Activated T-helper 2 cell treated with anti-CD3 and anti-CD28 coated beads, Interferon-gamma antibody, Interleukin-2, Interleukin-4, amounts not matched to agents 10 μg/mL and 5 μg/mL and 100 μg/mL, durations not matched to agents 14 hours and 24 hours and 36 hours (primary cell): ENCODE data around the gene TMEM72. TPM values are rescaled to one million over a fixed set of nuclear protein-coding genes. Genes with fewer than 3 reads are reported as not detected.

Source experiments
- DNase-seq: peaks from one replicate; pipeline ENCODE4 v3.0.0; 2021; ENCODE audit warnings: low spot score
- H3K27ac Mint-ChIP-seq: one replicate; pipeline ENCODE4 v1.8.0; 2021; ENCODE audit warnings: mixed read lengths
- H3K27me3 Mint-ChIP-seq: one replicate; pipeline ENCODE4 v1.8.0; 2021; ENCODE audit warnings: low read depth, mixed read lengths
- H3K36me3 Mint-ChIP-seq: one replicate; pipeline ENCODE4 v1.8.0; 2021; ENCODE audit warnings: low read depth, mixed read lengths
- H3K4me1 Mint-ChIP-seq: one replicate; pipeline ENCODE4 v1.8.0; 2021; ENCODE audit warnings: low read depth, mixed read lengths
- H3K4me3 Mint-ChIP-seq: one replicate; pipeline ENCODE4 v1.8.0; 2021; ENCODE audit warnings: low read depth, mild to moderate bottlenecking, moderate library complexity, mixed read lengths
- H3K9me3 Mint-ChIP-seq: one replicate; pipeline ENCODE4 v1.8.0; 2021; ENCODE audit warnings: mixed read lengths
- intact Hi-C: fragments of 100-400 bp; cut with micrococcal nuclease; formaldehyde crosslinking; loops from one replicate; pipeline ENCODE4 v1.15.1; 2023
- total RNA-seq: library from RNA; stranded (reverse); gene quantifications from 2 replicates; pipeline ENCODE4 v1.2.3, GENCODE V29; 2022

Gene TMEM72
- total RNA-seq, 1 donor from 2014 or later, result not detected

GRCh38 chr10:44879531-44879899 lies 31.6 kb upstream of the TMEM72 start:
- no peaks in the 10 kb centered on the region for H3K36me3 Mint-ChIP-seq
- H3K4me3 Mint-ChIP-seq, result peak overlapping the region; percentile 79
- H3K27ac Mint-ChIP-seq, result no peak overlapping the region
- peaks cover 7% of the 10 kb centered on the region for H3K27me3 Mint-ChIP-seq
- intact Hi-C loops, result no loop called here
- DNase-seq, result no peak
- H3K4me1 Mint-ChIP-seq, result peaks cover 9% of the 10 kb centered on the region
- H3K9me3 Mint-ChIP-seq, result no peaks in the 10 kb centered on the region

- Mint-ChIP-seq H3K27me3 (peaks cover 7% of the 10 kb centered on the region), H3K27ac (no peak overlapping the region)
These were observed 30.9 kb upstream of the TMEM72 start for GRCh38 chr10:44880090-44880715.

GRCh38 chr10:44881649-44882048 lies 29.5 kb upstream of the TMEM72 start:
- peaks cover 9% of the 10 kb centered on the region for H3K4me1 Mint-ChIP-seq

More at GRCh38 chr10:44880090-44880715, 30.9 kb upstream of the TMEM72 start:
- no peak for DNase-seq
- peak overlapping the region; percentile 6 for H3K4me3 Mint-ChIP-seq
- no peaks in the 10 kb centered on the region for H3K36me3 Mint-ChIP-seq
- H3K9me3 Mint-ChIP-seq, result no peaks in the 10 kb centered on the region
- intact Hi-C loops, result no loop called here
- H3K4me1 Mint-ChIP-seq, result peaks cover 9% of the 10 kb centered on the region

GRCh38 chr10:44882166-44882720 lies 28.9 kb upstream of the TMEM72 start:
- no peak overlapping the region for H3K4me3 Mint-ChIP-seq
- no peak for DNase-seq

More at GRCh38 chr10:44881649-44882048, 29.5 kb upstream of the TMEM72 start:
- Mint-ChIP-seq H3K4me3 (no peak overlapping the region), H3K27me3 (peaks cover 7% of the 10 kb centered on the region), H3K27ac (no peak overlapping the region), H3K9me3 (no peaks in the 10 kb centered on the region), H3K36me3 (no peaks in the 10 kb centered on the region)
- intact Hi-C loops, result no loop called here
- DNase-seq, result no peak

GRCh38 chr10:44883593-44884331 lies 27.4 kb upstream of the TMEM72 start:
- Mint-ChIP-seq H3K4me3 (no peak overlapping the region), H3K36me3 (no peaks in the 10 kb centered on the region)
- intact Hi-C loops, result no loop called here

More at GRCh38 chr10:44882166-44882720, 28.9 kb upstream of the TMEM72 start:
- Mint-ChIP-seq H3K27me3 (peaks cover 7% of the 10 kb centered on the region), H3K36me3 (no peaks in the 10 kb centered on the region), H3K27ac (no peak overlapping the region), H3K9me3 (no peaks in the 10 kb centered on the region), H3K4me1 (peaks cover 9% of the 10 kb centered on the region)
- intact Hi-C loops, result no loop called here

GRCh38 chr10:44885710-44886109 lies 25.4 kb upstream of the TMEM72 start:
- Mint-ChIP-seq H3K27me3 (peaks cover 3% of the 10 kb centered on the region), H3K27ac (no peak overlapping the region), H3K36me3 (no peaks in the 10 kb centered on the region), H3K4me1 (no peaks in the 10 kb centered on the region), H3K4me3 (no peak overlapping the region), H3K9me3 (no peaks in the 10 kb centered on the region)
- intact Hi-C loops, result no loop called here
- DNase-seq, result no peak

More at GRCh38 chr10:44883593-44884331, 27.4 kb upstream of the TMEM72 start:
- no peak overlapping the region for H3K27ac Mint-ChIP-seq
- H3K4me1 Mint-ChIP-seq, result peaks cover 8% of the 10 kb centered on the region
- H3K9me3 Mint-ChIP-seq, result no peaks in the 10 kb centered on the region
- DNase-seq, result no peak
- peaks cover 7% of the 10 kb centered on the region for H3K27me3 Mint-ChIP-seq

- Mint-ChIP-seq H3K27me3 (peaks cover 3% of the 10 kb centered on the region), H3K4me1 (no peaks in the 10 kb centered on the region), H3K9me3 (no peaks in the 10 kb centered on the region)
These were observed 24.2 kb upstream of the TMEM72 start for GRCh38 chr10:44886966-44887365.

GRCh38 chr10:44888886-44889285 lies 22.3 kb upstream of the TMEM72 start:
- no peak overlapping the region for H3K4me3 Mint-ChIP-seq
- intact Hi-C loops, result no loop called here
- no peak overlapping the region for H3K27ac Mint-ChIP-seq
- H3K4me1 Mint-ChIP-seq, result no peaks in the 10 kb centered on the region
- no peaks in the 10 kb centered on the region for H3K9me3 Mint-ChIP-seq
- DNase-seq, result no peak
- H3K27me3 Mint-ChIP-seq, result no peaks in the 10 kb centered on the region
- no peaks in the 10 kb centered on the region for H3K36me3 Mint-ChIP-seq

More at GRCh38 chr10:44886966-44887365, 24.2 kb upstream of the TMEM72 start:
- intact Hi-C loops, result no loop called here
- Mint-ChIP-seq H3K4me3 (no peak overlapping the region), H3K27ac (no peak overlapping the region), H3K36me3 (no peaks in the 10 kb centered on the region)
- no peak for DNase-seq

- H3K27ac Mint-ChIP-seq, result no peak overlapping the region
- no peaks in the 10 kb centered on the region for H3K36me3 Mint-ChIP-seq
- intact Hi-C loops, result no loop called here
- DNase-seq, result no peak
- no peak overlapping the region for H3K4me3 Mint-ChIP-seq
- no peaks in the 10 kb centered on the region for H3K4me1 Mint-ChIP-seq
- H3K9me3 Mint-ChIP-seq, result no peaks in the 10 kb centered on the region
- H3K27me3 Mint-ChIP-seq, result no peaks in the 10 kb centered on the region
These were observed 21.3 kb upstream of the TMEM72 start for GRCh38 chr10:44889834-44890233.

GRCh38 chr10:44890696-44891563 lies 20.2 kb upstream of the TMEM72 start:
- Mint-ChIP-seq H3K9me3 (no peaks in the 10 kb centered on the region), H3K36me3 (no peaks in the 10 kb centered on the region), H3K27ac (no peak overlapping the region), H3K4me1 (no peaks in the 10 kb centered on the region), H3K27me3 (no peaks in the 10 kb centered on the region), H3K4me3 (no peak overlapping the region)
- DNase-seq, result no peak
- intact Hi-C loops, result no loop called here

- Mint-ChIP-seq H3K36me3 (no peaks in the 10 kb centered on the region), H3K4me3 (no peak overlapping the region), H3K9me3 (no peaks in the 10 kb centered on the region), H3K4me1 (no peaks in the 10 kb centered on the region), H3K27ac (no peak overlapping the region), H3K27me3 (no peaks in the 10 kb centered on the region)
- DNase-seq, result no peak
- intact Hi-C loops, result no loop called here
These were observed 19.4 kb upstream of the TMEM72 start for GRCh38 chr10:44891721-44892120.

- Mint-ChIP-seq H3K4me1 (no peaks in the 10 kb centered on the region), H3K9me3 (no peaks in the 10 kb centered on the region), H3K27me3 (no peaks in the 10 kb centered on the region), H3K27ac (no peak overlapping the region), H3K36me3 (no peaks in the 10 kb centered on the region), H3K4me3 (no peak overlapping the region)
- intact Hi-C loops, result no loop called here
- DNase-seq, result no peak
These were observed 17.3 kb upstream of the TMEM72 start for GRCh38 chr10:44893604-44894468.
